ENCODE results near the gene MLLT3. TPM values are rescaled to one million over a fixed set of nuclear protein-coding genes. Genes with fewer than 3 reads are reported as not detected.

Gene MLLT3
- total RNA-seq, 4 donors from 2014 or later = 29.8 to 51.0 (median 47.1) TPM

DNA sequence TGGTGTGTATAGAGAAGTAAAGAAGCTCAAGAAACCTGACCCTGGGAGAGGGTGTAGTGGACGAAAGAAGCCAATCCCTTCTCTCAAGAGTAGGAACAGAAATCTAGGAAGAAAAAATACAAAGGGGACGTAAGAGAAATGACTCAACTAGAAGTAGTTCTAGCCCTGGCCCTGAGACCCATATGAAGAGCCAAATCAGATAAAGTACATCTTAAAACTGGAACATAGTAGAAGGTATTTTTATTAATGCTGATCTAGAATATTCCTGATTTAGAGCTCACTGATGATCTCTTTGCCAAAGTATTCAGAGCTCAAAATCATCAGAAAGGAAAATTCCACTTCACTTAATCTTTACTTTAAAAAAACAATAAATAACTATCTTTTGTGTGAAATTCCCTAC lies 184.8 kb downstream of the MLLT3 start:
- intact Hi-C loops (cut with DNase I) = no loop called here
- DNase-seq = no peak
- 52 to 55% methylated on average over 2 of the region's 2 CpGs for WGBS, 2 donors
- Histone ChIP-seq H3K4me3 (replicated peaks in 1 of 3) (no peak overlapping the region), H3K27ac (no peak overlapping the region), H3K36me3 (no peaks in the 10 kb centered on the region), H3K9me3 (no peaks in the 10 kb centered on the region), H3K27me3 (no peaks in the 10 kb centered on the region), H3K4me1 (peaks cover 19 to 27% of the 10 kb centered on the region in 2 donors)
- TF ChIP-seq POLR2A (IDR thresholded peaks at IDR 0.05) = no peak
- no peak for TF ChIP-seq CTCF (IDR thresholded peaks at IDR 0.05)

- Histone ChIP-seq H3K4me3 (replicated peaks in 1 of 3) (no peak overlapping the region), H3K4me1 (peaks cover 14 to 22% of the 10 kb centered on the region in 2 donors), H3K27me3 (no peaks in the 10 kb centered on the region), H3K36me3 (no peaks in the 10 kb centered on the region), H3K27ac (no peak overlapping the region), H3K9me3 (no peaks in the 10 kb centered on the region)
- WGBS, 2 donors = 76 to 85% methylated on average over 1 of the region's 1 CpG
- TF ChIP-seq CTCF (IDR thresholded peaks at IDR 0.05) (no peak), POLR2A (IDR thresholded peaks at IDR 0.05) (no peak)
- DNase-seq = no peak
- intact Hi-C loops (cut with DNase I) = no loop called here
These were observed 185.7 kb downstream of the MLLT3 start for GRCh38 chr9:20436476-20437195.

DNA sequence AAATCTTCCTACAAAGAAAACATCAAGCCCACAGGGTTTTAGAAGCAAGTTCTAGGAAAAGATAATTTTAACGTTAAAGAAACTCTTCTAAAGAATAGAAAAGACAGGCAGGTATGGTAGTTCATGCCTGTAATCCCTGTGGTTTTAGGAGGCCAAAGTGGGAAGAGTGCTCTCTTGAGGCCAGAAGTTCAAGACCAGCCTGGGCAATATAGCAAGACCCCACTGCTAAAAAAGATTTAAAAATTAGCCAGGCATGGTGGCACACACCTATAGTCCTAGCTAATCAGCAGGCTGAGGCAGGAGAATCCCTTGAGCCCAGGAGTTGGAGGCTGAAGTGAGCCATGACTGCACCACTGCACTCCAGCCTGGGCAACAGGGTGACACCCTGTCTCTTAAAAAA lies 193.3 kb downstream of the MLLT3 start:
- Histone ChIP-seq H3K4me3 (replicated peaks in 1 of 3) (no peak overlapping the region), H3K4me1 (no peaks in the 10 kb centered on the region), H3K9me3 (no peaks in the 10 kb centered on the region), H3K36me3 (no peaks in the 10 kb centered on the region), H3K27me3 (no peaks in the 10 kb centered on the region), H3K27ac (no peak overlapping the region)
- intact Hi-C loops (cut with DNase I) = no loop called here
- TF ChIP-seq CTCF (IDR thresholded peaks at IDR 0.05) = no peak
- no peak for TF ChIP-seq POLR2A (IDR thresholded peaks at IDR 0.05)
- no peak for DNase-seq
- 75 to 94% methylated on average over 1 of the region's 1 CpG for WGBS, 2 donors

DNA sequence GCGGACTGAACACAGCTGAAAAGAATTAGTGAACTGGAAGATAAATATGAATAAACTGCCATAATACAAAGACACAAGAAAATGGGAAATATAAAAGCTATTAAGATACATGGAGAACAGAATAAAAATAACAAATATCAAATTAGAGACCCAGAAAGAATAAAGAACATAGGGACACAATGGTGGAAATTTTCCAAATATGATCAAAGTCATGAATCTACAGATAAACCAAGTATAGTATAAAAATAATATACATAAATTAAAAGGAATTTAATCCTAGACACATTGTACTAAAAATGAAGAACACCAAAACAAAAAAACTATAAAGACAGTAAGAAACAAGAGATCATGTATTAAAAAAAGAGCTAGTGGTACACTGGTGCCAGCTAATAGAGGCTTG lies 194.9 kb downstream of the MLLT3 start:
- no peak for DNase-seq
- H3K4me3 ChIP-seq (replicated peaks in 1 of 3) = no peak overlapping the region
- intact Hi-C loops (cut with DNase I) = no loop called here
- no peaks in the 10 kb centered on the region for H3K4me1 ChIP-seq
- 80 to 88% methylated on average over 1 of the region's 1 CpG for WGBS, 2 donors
- H3K9me3 ChIP-seq = no peaks in the 10 kb centered on the region
- no peak overlapping the region for H3K27ac ChIP-seq
- no peak for TF ChIP-seq CTCF (IDR thresholded peaks at IDR 0.05)
- no peak for TF ChIP-seq POLR2A (IDR thresholded peaks at IDR 0.05)
- H3K27me3 ChIP-seq = no peaks in the 10 kb centered on the region
- H3K36me3 ChIP-seq = no peaks in the 10 kb centered on the region

- H3K27me3 ChIP-seq = no peaks in the 10 kb centered on the region
- no peak for TF ChIP-seq POLR2A (IDR thresholded peaks at IDR 0.05)
- TF ChIP-seq CTCF (IDR thresholded peaks at IDR 0.05) = no peak
- H3K4me3 ChIP-seq (replicated peaks in 1 of 3) = no peak overlapping the region
- H3K9me3 ChIP-seq = no peaks in the 10 kb centered on the region
- intact Hi-C loops (cut with DNase I) = no loop called here
- no peaks in the 10 kb centered on the region for H3K4me1 ChIP-seq
- 91 to 94% methylated on average over 2 of the region's 2 CpGs for WGBS, 2 donors
- no peaks in the 10 kb centered on the region for H3K36me3 ChIP-seq
- H3K27ac ChIP-seq = no peak overlapping the region
- DNase-seq = no peak
These were observed 196.3 kb downstream of the MLLT3 start for GRCh38 chr9:20426019-20426418.

Data from thyroid gland (tissue), 4 donors.